Breast epithelium (tissue), 3 donors: ENCODE data around the gene SLCO2B1.

Source experiments
- CTCF ChIP-seq, 3 donors: fragments of 450-650 bp; IDR thresholded peaks; one replicate each; pipeline ENCODE4 v1.5.1; 2016 to 2017; ENCODE audit warnings: antibody characterized with exemption in 3 of 3, mild to moderate bottlenecking in 3 of 3, moderate library complexity in 3 of 3
- POLR2A ChIP-seq: fragments of 450-650 bp; IDR thresholded peaks from one replicate; pipeline ENCODE4 v1.6.1; 2016; ENCODE audit warnings: antibody characterized with exemption, mild to moderate bottlenecking, moderate library complexity
- POLR2AphosphoS5 ChIP-seq, 3 donors: sonication (generic); formaldehyde crosslinking; IDR thresholded peaks; one replicate each; pipeline ENCODE4 v1.6.1; 2017; ENCODE audit warnings: antibody characterized with exemption in 3 of 3

- TF ChIP-seq CTCF (IDR thresholded peaks at IDR 0.05) (no peak), POLR2A (no peak), POLR2AphosphoS5 (IDR thresholded peaks at IDR 0.05) (no peak)
Measured at GRCh38 chr11:75158241-75158640, 7.3 kb downstream of the SLCO2B1 start.
